CD4-positive, alpha-beta memory T cell (primary cell): ENCODE results near the gene HMSD. TPM values are rescaled to one million over a fixed set of nuclear protein-coding genes. Genes with fewer than 3 reads are reported as not detected.

Source experiments
- CTCF ChIA-PET: fragments of 350-600 bp; sonication (Branson Sonifier 250); formaldehyde crosslinking; loops from one replicate; lab custom pipeline; 2021; ENCODE audit warnings: inconsistent platforms; ENCODE audit not compliant: partially characterized antibody; lab: Charles Lee
- POLR2A ChIA-PET: fragments of 350-600 bp; sonication (Branson Sonifier 250); formaldehyde crosslinking; loops from one replicate; lab custom pipeline; 2021; ENCODE audit not compliant: partially characterized antibody; lab: Charles Lee
- DNase-seq, 5 donors: peaks; one replicate each; pipeline versions ENCODE4 v3.0.0 to v3.0.0-alpha.2; 2020 to 2022; ENCODE audit warnings: mixed read lengths in 1 of 5
- H3K27ac ChIP-seq: one replicate; pipeline ENCODE4 v1.7.0; 2013; ENCODE audit warnings: low read depth, low read length
- H3K27me3 ChIP-seq: 2 replicates; pipeline ENCODE4 v1.7.0; 2013; ENCODE audit warnings: mild to moderate bottlenecking, low read length, moderate library complexity; ENCODE audit not compliant: insufficient read depth
- H3K36me3 ChIP-seq: 2 replicates; pipeline ENCODE4 v1.7.0; 2013; ENCODE audit warnings: mild to moderate bottlenecking, low read length, moderate library complexity; ENCODE audit not compliant: insufficient read depth
- H3K4me1 ChIP-seq: 2 replicates; pipeline ENCODE4 v1.7.0; 2013; ENCODE audit warnings: mild to moderate bottlenecking, low read length, moderate library complexity; ENCODE audit not compliant: insufficient read depth
- H3K4me3 ChIP-seq, 2 donors: one replicate each; pipeline ENCODE4 v1.7.0; 2013; ENCODE audit warnings: low read length in 2 of 2, mild to moderate bottlenecking in 1 of 2
- H3K9me3 ChIP-seq, 2 donors: one replicate each; pipeline ENCODE4 v1.7.0; 2013; ENCODE audit warnings: low read length in 2 of 2, control low read depth in 1 of 2; ENCODE audit not compliant: control insufficient read depth in 1 of 2
- H3K27ac Mint-ChIP-seq, 7 donors: one replicate each; pipeline ENCODE4 v1.8.0; 2020 to 2021; ENCODE audit warnings: mixed read lengths in 7 of 7, mild to moderate bottlenecking in 6 of 7, inconsistent platforms in 3 of 7, moderate library complexity in 3 of 7
- H3K27me3 Mint-ChIP-seq, 2 donors: one replicate each; pipeline ENCODE4 v1.8.0; 2020 to 2021; ENCODE audit warnings: mixed read lengths in 2 of 2
- H3K36me3 Mint-ChIP-seq, 2 donors: one replicate each; pipeline ENCODE4 v1.8.0; 2020 to 2021; ENCODE audit warnings: mixed read lengths in 2 of 2, inconsistent platforms in 1 of 2, mild to moderate bottlenecking in 1 of 2
- H3K4me1 Mint-ChIP-seq, 4 donors: one replicate each; pipeline ENCODE4 v1.8.0; 2020 to 2021; ENCODE audit warnings: mixed read lengths in 4 of 4, mild to moderate bottlenecking in 1 of 4
- H3K4me3 Mint-ChIP-seq, 8 donors: one replicate each; pipeline ENCODE4 v1.8.0; 2020 to 2021; ENCODE audit warnings: mixed read lengths in 8 of 8, mild to moderate bottlenecking in 7 of 8, moderate library complexity in 6 of 8, inconsistent platforms in 3 of 8
- H3K9me3 Mint-ChIP-seq, 8 donors: one replicate each; pipeline ENCODE4 v1.8.0; 2020 to 2021; ENCODE audit warnings: mixed read lengths in 8 of 8, mild to moderate bottlenecking in 5 of 8, inconsistent platforms in 3 of 8, moderate library complexity in 1 of 8
- intact Hi-C: fragments of 100-400 bp; cut with micrococcal nuclease; formaldehyde crosslinking; loops from one replicate; pipeline ENCODE4 v1.15.1; 2023
- polyA plus RNA-seq, 2 donors: library from polyadenylated mRNA; unstranded; fragments of 300-500 nt; fragmentation: Illumina TruSeq; gene quantifications; one replicate each; pipeline ENCODE4 v1.2.3, GENCODE V29; 2021
- total RNA-seq, 2 experiments: library from RNA; stranded (reverse); gene quantifications; one replicate each; pipeline ENCODE4 v1.2.3, GENCODE V29; 2021

HMSD gene
- total and polyA plus RNA-seq, 4 experiments from 2014 or later, result 1.8 to 2.2 TPM; not detected in 2

GRCh38 chr18:63965716-63966330 is 16.7 kb downstream of the HMSD start:
- Mint-ChIP-seq H3K36me3 (peaks cover 0 to 4% of the 10 kb centered on the region in 2 donors), H3K9me3 (no peaks in the 10 kb centered on the region), H3K27me3 (peaks cover 0 to 5% of the 10 kb centered on the region in 2 donors), H3K27ac (peak overlapping the region in 2 of 7 donors; percentile 43 to 73), H3K4me3 (no peak overlapping the region), H3K4me1 (peaks cover 11 to 17% (median 14%) of the 10 kb centered on the region in 4 donors)
- H3K27me3 ChIP-seq, result no peaks in the 10 kb centered on the region
- no peaks in the 10 kb centered on the region for H3K9me3 ChIP-seq
- peaks cover 11% of the 10 kb centered on the region for H3K4me1 ChIP-seq
- H3K4me3 ChIP-seq, result no peak overlapping the region
- no peak overlapping the region for H3K27ac ChIP-seq
- H3K36me3 ChIP-seq, result no peaks in the 10 kb centered on the region
- intact Hi-C loops, result no loop called here
- DNase-seq, result no peak
- CTCF ChIA-PET, result interaction anchor here (8.6 to 9.0 kb wide), 2 partner anchors 10 to 30 kb away, joined by 56 to 118 read pairs; no protein-coding TSS in a partner anchor
- POLR2A ChIA-PET, result no interaction called here

DNA sequence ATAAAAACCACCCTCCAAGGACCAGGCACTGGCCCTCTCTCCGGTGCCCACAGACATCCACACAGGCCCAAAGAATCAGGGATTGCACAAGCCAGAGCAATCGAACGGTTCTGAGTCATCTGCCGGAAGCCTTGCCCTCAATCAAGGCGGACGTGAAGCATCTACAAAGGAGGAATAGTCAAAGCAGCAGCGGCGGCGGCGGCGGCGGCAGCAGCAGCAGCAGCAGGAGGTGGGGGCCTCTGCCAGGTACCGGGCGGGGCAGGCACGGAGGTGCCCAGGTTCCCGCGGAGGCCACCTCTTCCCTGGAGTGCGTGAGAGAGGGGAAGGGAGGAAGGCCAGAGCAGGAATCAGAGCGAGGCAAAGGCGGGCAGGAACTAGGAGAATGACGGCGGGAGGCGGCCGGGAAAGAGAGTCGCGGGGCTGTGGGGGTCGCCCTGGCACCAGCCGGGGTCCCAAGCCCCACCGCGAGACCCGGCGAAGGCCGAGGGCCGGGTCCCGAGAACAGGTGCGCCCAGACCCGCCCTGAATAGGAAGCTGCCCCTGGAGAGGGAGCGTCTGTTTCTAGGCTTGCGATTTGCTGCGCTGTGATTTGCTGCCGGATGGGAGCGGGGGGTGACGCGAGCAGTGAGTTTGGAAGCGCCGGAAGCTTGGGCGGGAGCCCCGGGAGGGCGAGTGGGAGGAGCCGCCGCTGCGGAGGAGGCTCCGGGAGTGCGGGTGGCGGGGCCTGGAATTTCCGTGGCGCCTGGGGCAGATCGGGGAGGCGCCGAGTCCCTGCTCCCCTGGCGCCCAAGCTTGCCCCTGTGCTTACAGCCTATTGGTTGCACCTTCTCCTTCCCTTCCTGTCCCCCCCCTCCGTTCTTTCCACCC is 21.1 kb downstream of the HMSD start, which contains the start of gene SERPINB8:
SERPINB8 (plus strand) TSS at position 140 of the 867 bp plus-strand sequence. CDS start 8,228 bp downstream, outside the sequence.
- no peaks in the 10 kb centered on the region for H3K9me3 ChIP-seq
- H3K4me1 Mint-ChIP-seq, result peaks cover 22 to 37% (median 25%) of the 10 kb centered on the region in 4 donors
- POLR2A ChIA-PET, result interaction anchor here (0.7 to 0.9 kb wide), 5 partner anchors 14 to 1447 kb away, joined by 3 to 5 read pairs (median 4); partner anchors contain the start of genes VPS4B and ZCCHC2
- no peaks in the 10 kb centered on the region for H3K9me3 Mint-ChIP-seq
- peak within 1 kb of the TSS; percentile 90 for H3K27ac ChIP-seq
- peaks cover 16% of the 10 kb centered on the region for H3K4me1 ChIP-seq
- CTCF ChIA-PET, result interaction anchor here (0.8 to 1.6 kb wide), 2 partner anchors 34 to 452 kb away, joined by 3 to 4 read pairs; no protein-coding TSS in a partner anchor
- H3K27ac Mint-ChIP-seq, result peak within 1 kb of the TSS; percentile 82 to 98 (median 96)
- no peaks in the 10 kb centered on the region for H3K27me3 ChIP-seq
- peak within 1 kb of the TSS; percentile 87 to 99 (median 96) for H3K4me3 Mint-ChIP-seq
- H3K27me3 Mint-ChIP-seq, result no peaks in the 10 kb centered on the region
- H3K36me3 ChIP-seq, result no peaks in the 10 kb centered on the region
- intact Hi-C loops, result loop anchor here (1.0 to 5.0 kb wide), 4 partner anchors 9 to 1783 kb away; partner anchors contain the start of genes PHLPP1, PIGN, RELCH and VPS4B
- peak within 1 kb of the TSS; percentile 64 to 86 for H3K4me3 ChIP-seq
- peak; percentile 73 to 89 (median 77) for DNase-seq
- H3K36me3 Mint-ChIP-seq, result peaks cover 0 to 4% of the 10 kb centered on the region in 2 donors

GRCh38 chr18:63970809-63971205 is 21.7 kb downstream of the HMSD start:
- Mint-ChIP-seq H3K36me3 (peaks cover 0 to 4% of the 10 kb centered on the region in 2 donors), H3K27me3 (no peaks in the 10 kb centered on the region), H3K27ac (peak overlapping the region; percentile 57 to 98 (median 90)), H3K4me3 (peak overlapping the region; percentile 87 to 99 (median 96)), H3K9me3 (no peaks in the 10 kb centered on the region), H3K4me1 (peaks cover 24 to 38% (median 25%) of the 10 kb centered on the region in 4 donors)
- Histone ChIP-seq H3K9me3 (no peaks in the 10 kb centered on the region), H3K4me3 (peak overlapping the region; percentile 64 to 86), H3K27me3 (no peaks in the 10 kb centered on the region), H3K27ac (peak overlapping the region; percentile 90), H3K36me3 (no peaks in the 10 kb centered on the region), H3K4me1 (peaks cover 16% of the 10 kb centered on the region)
- POLR2A ChIA-PET, result interaction anchor here (0.7 to 0.9 kb wide), 5 partner anchors 14 to 1448 kb away, joined by 3 to 5 read pairs (median 4); partner anchors contain the start of genes VPS4B and ZCCHC2
- DNase-seq, result no peak
- CTCF ChIA-PET, result interaction anchor here (0.8 to 1.6 kb wide), 2 partner anchors 35 to 453 kb away, joined by 3 to 4 read pairs; no protein-coding TSS in a partner anchor
- intact Hi-C loops, result loop anchor here (1.0 to 5.0 kb wide), 4 partner anchors 8 to 1784 kb away; partner anchors contain the start of genes PHLPP1, PIGN, RELCH and VPS4B

DNA sequence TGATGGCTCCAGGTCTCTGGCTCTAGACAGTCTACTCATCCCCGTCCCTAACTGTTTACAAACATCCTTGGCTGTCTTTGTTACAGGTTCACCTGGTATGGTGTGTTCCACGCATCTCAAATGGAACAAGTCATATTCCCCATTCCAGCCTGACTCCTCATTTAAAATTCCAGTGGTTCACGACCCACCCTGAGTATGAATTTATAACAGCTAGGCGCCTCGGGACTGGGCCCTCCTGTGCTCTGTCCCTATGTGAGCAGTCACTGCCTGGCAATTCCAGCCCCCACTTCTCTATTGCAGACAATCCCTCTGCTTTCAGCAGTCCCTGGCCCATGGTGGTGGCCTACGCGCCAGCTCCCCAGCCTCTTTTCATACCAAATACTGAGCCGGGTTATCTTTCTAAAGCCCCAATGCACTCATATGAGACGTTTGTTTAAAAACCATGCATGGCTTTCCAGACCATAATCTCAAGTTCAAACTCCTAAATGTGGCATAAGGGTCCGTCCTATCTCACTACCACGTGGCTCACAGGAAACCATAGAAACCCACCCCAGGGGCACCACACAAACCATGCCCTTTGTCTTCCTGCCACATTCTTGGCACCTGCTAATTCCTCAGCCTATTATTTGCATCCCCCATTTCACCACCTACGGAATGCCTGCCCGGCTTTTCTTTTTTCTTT is 22.4 kb downstream of the HMSD start:
- Histone ChIP-seq H3K27me3 (no peaks in the 10 kb centered on the region), H3K4me3 (no peak overlapping the region), H3K27ac (no peak overlapping the region), H3K36me3 (no peaks in the 10 kb centered on the region), H3K4me1 (peaks cover 16% of the 10 kb centered on the region), H3K9me3 (no peaks in the 10 kb centered on the region)
- no peaks in the 10 kb centered on the region for H3K9me3 Mint-ChIP-seq
- no peak for DNase-seq
- intact Hi-C loops, result loop anchor here (5.0 kb wide), 1 partner anchor 549 kb away; the partner anchor contains the start of gene VPS4B
- ChIA-PET POLR2A (no interaction called here), CTCF (interaction anchor here (1.6 kb wide), 1 partner anchor 35 kb away, joined by 4 read pairs; no protein-coding TSS in a partner anchor)
- H3K27ac Mint-ChIP-seq, result peak overlapping the region; percentile 57 to 92 (median 87)
- H3K36me3 Mint-ChIP-seq, result peaks cover 0 to 4% of the 10 kb centered on the region in 2 donors
- H3K4me1 Mint-ChIP-seq, result peaks cover 24 to 38% (median 25%) of the 10 kb centered on the region in 4 donors
- no peaks in the 10 kb centered on the region for H3K27me3 Mint-ChIP-seq
- peak overlapping the region; percentile 87 to 99 (median 96) for H3K4me3 Mint-ChIP-seq

GRCh38 chr18:63972002-63972376 is 22.9 kb downstream of the HMSD start:
- ChIA-PET CTCF (no interaction called here), POLR2A (no interaction called here)
- intact Hi-C loops, result loop anchor here (5.0 kb wide), 1 partner anchor 550 kb away; the partner anchor contains the start of gene VPS4B
- no peaks in the 10 kb centered on the region for H3K27me3 Mint-ChIP-seq
- H3K36me3 Mint-ChIP-seq, result peaks cover 0 to 4% of the 10 kb centered on the region in 2 donors
- peak overlapping the region in 5 of 7 donors; percentile 2 to 90 (median 38) for H3K27ac Mint-ChIP-seq
- no peak for DNase-seq
- Histone ChIP-seq H3K9me3 (no peaks in the 10 kb centered on the region), H3K36me3 (no peaks in the 10 kb centered on the region), H3K4me3 (no peak overlapping the region), H3K27ac (no peak overlapping the region), H3K27me3 (no peaks in the 10 kb centered on the region), H3K4me1 (peaks cover 16% of the 10 kb centered on the region)
- peaks cover 24 to 38% (median 25%) of the 10 kb centered on the region in 4 donors for H3K4me1 Mint-ChIP-seq
- peak overlapping the region; percentile 21 to 99 (median 93) for H3K4me3 Mint-ChIP-seq
- no peaks in the 10 kb centered on the region for H3K9me3 Mint-ChIP-seq

DNA sequence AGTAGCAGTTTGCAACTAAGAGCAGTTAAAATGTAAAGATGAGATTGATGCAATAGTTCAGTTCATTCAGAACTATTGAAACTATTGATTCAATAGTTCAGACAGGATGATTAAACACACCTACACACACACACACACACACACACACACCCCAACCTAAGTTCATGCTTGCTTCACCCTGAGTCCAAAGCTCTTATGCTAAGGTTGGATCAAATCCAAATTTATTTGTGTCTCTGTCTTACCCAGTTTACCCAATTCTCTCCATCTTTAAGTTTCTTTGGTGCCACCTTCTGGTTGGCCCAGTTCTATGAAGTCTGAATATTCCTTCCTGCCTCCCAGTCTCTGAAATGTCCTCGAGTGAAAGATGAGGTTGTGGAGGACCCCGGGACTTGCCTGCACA is 25.9 kb downstream of the HMSD start:
- intact Hi-C loops, result loop anchor here (1.0 to 5.0 kb wide), 2 partner anchors 12 to 553 kb away; partner anchors contain the start of gene VPS4B
- peak overlapping the region in 3 of 7 donors; percentile 16 to 65 (median 39) for H3K27ac Mint-ChIP-seq
- peak overlapping the region in 1 of 8 donors; percentile 33 for H3K4me3 Mint-ChIP-seq
- H3K36me3 ChIP-seq, result no peaks in the 10 kb centered on the region
- POLR2A ChIA-PET, result interaction anchor here (1.0 to 1.2 kb wide), 2 partner anchors 8 to 38 kb away, joined by 3 read pairs; no protein-coding TSS in a partner anchor
- CTCF ChIA-PET, result interaction anchor here (1.0 to 6.4 kb wide), 8 partner anchors 8 to 457 kb away, joined by 4 to 118 read pairs (median 6); no protein-coding TSS in a partner anchor
- no peak overlapping the region for H3K4me3 ChIP-seq
- no peaks in the 10 kb centered on the region for H3K27me3 Mint-ChIP-seq
- H3K9me3 ChIP-seq, result no peaks in the 10 kb centered on the region
- peak in 1 of 5 donors; percentile 19 for DNase-seq
- no peaks in the 10 kb centered on the region for H3K27me3 ChIP-seq
- H3K4me1 ChIP-seq, result peaks cover 12% of the 10 kb centered on the region
- H3K36me3 Mint-ChIP-seq, result peaks cover 0 to 8% of the 10 kb centered on the region in 2 donors
- no peaks in the 10 kb centered on the region for H3K9me3 Mint-ChIP-seq
- H3K4me1 Mint-ChIP-seq, result peaks cover 20 to 35% (median 23%) of the 10 kb centered on the region in 4 donors
- H3K27ac ChIP-seq, result no peak overlapping the region
